DND-41 (cell line): ENCODE results near the gene RPL36AL.

Experiments
- ATAC-seq: fragments of 200-7000 bp; cut with Tn5 transposase; 3 replicates; pipeline ENCODE4 v1.9.1; 2021; ENCODE audit warnings: low read depth; ENCODE audit not compliant: insufficient read depth
- DNase-seq: peaks from one replicate; pipeline ENCODE4 v3.0.0-alpha.2; 2020
- H2AFZ ChIP-seq: 2 replicates; pipeline ENCODE4 v1.6.0; 2012; ENCODE audit warnings: low read depth, low read length
- H3K27ac ChIP-seq: 2 replicates; pipeline ENCODE4 v1.5.1; 2012; ENCODE audit warnings: low read length, inconsistent platforms
- H3K27me3 ChIP-seq: fragments of 200-600 bp; sonication (generic); 2 replicates; pipeline ENCODE4 v1.6.0; 2012; ENCODE audit warnings: low read length, mild to moderate bottlenecking, inconsistent platforms; ENCODE audit not compliant: insufficient read depth, poor library complexity
- H3K36me3 ChIP-seq: 2 replicates; pipeline ENCODE4 v1.5.1; 2012; ENCODE audit warnings: low read length, inconsistent platforms; ENCODE audit not compliant: insufficient read depth
- H3K4me1 ChIP-seq: 2 replicates; pipeline ENCODE4 v1.5.1; 2012; ENCODE audit warnings: mild to moderate bottlenecking, low read length; ENCODE audit not compliant: insufficient read depth
- H3K4me2 ChIP-seq: 2 replicates; pipeline ENCODE4 v1.6.0; 2012; ENCODE audit warnings: mild to moderate bottlenecking, moderate library complexity, low read length, inconsistent platforms; ENCODE audit not compliant: insufficient read depth
- H3K4me3 ChIP-seq, 2 experiments: fragments of 200-600 bp in 1 of 2; shearing (Covaris generic) in 1 of 2; 2 replicates each; pipeline ENCODE4 v1.5.1; 2012 to 2016; ENCODE audit warnings: inconsistent platforms in 2 of 2, low read length in 2 of 2, mild to moderate bottlenecking in 2 of 2, low read depth in 1 of 2, moderate library complexity in 1 of 2
- H3K79me2 ChIP-seq: 2 replicates; pipeline ENCODE4 v1.6.0; 2012; ENCODE audit warnings: low read length, inconsistent platforms; ENCODE audit not compliant: insufficient read depth
- H3K9ac ChIP-seq: 2 replicates; pipeline ENCODE4 v1.6.0; 2012; ENCODE audit warnings: low read depth, mild to moderate bottlenecking, inconsistent platforms, low read length, moderate library complexity
- H3K9me3 ChIP-seq: 2 replicates; pipeline ENCODE4 v1.5.1; 2012; ENCODE audit warnings: low read length, moderate library complexity, mild to moderate bottlenecking, inconsistent platforms; ENCODE audit not compliant: insufficient read depth, severe bottlenecking
- H4K20me1 ChIP-seq: 2 replicates; pipeline ENCODE4 v1.6.0; 2012; ENCODE audit warnings: low read length; ENCODE audit not compliant: insufficient read depth
- EZH2 ChIP-seq: IDR thresholded peaks from 3 replicates; pipeline ENCODE4 v1.6.1; 2012; ENCODE audit warnings: borderline replicate concordance, low read depth, mild to moderate bottlenecking, moderate library complexity, low read length, inconsistent platforms; ENCODE audit not compliant: severe bottlenecking
- TF ChIP-seq, protein P1 (sequence below): IDR thresholded peaks from 2 replicates; pipeline ENCODE4 v1.5.1; 2012; ENCODE audit warnings: borderline replicate concordance, low read length, moderate library complexity, mild to moderate bottlenecking; ENCODE audit not compliant: poor library complexity, severe bottlenecking; ENCODE audit errors: extremely low read depth

RPL36AL gene

GRCh38 chr14:49654511-49654910 is 34.1 kb upstream of the RPL36AL start:
- TF ChIP-seq EZH2 = no peak
- TF ChIP-seq, protein P1, sequence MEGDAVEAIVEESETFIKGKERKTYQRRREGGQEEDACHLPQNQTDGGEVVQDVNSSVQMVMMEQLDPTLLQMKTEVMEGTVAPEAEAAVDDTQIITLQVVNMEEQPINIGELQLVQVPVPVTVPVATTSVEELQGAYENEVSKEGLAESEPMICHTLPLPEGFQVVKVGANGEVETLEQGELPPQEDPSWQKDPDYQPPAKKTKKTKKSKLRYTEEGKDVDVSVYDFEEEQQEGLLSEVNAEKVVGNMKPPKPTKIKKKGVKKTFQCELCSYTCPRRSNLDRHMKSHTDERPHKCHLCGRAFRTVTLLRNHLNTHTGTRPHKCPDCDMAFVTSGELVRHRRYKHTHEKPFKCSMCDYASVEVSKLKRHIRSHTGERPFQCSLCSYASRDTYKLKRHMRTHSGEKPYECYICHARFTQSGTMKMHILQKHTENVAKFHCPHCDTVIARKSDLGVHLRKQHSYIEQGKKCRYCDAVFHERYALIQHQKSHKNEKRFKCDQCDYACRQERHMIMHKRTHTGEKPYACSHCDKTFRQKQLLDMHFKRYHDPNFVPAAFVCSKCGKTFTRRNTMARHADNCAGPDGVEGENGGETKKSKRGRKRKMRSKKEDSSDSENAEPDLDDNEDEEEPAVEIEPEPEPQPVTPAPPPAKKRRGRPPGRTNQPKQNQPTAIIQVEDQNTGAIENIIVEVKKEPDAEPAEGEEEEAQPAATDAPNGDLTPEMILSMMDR = no peak
- Histone ChIP-seq H3K27ac (no peak overlapping the region), H3K36me3 (peaks cover 39% of the 10 kb centered on the region)

DNA sequence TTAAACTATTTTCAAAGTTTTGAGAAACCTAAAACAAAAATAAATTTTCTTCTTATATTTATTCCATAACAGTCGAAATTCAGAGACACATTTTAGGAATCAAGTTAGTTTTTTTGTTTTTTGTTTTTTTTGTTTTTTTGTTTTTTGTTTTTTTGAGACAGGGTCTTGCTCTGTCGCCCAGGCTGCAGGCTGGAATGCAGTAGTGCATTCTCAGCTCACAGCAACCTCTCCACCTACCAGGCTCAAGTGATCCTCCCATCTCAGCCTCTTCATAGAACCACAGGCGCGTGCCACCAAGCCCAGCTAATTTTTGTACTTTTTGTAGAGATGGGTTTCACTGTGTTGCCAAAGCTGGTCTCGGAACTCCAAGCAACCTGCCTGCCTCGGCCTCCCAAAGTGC is 33.1 kb upstream of the RPL36AL start:
- Histone ChIP-seq H3K4me3 (no peak overlapping the region), H3K9ac (no peak overlapping the region), H3K4me1 (no peaks in the 10 kb centered on the region), H3K27me3 (no peaks in the 10 kb centered on the region), H4K20me1 (no peaks in the 10 kb centered on the region), H2AFZ (no peak overlapping the region), H3K4me2 (no peak overlapping the region), H3K9me3 (no peaks in the 10 kb centered on the region), H3K36me3 (peaks cover 43% of the 10 kb centered on the region), H3K79me2 (peaks cover 8% of the 10 kb centered on the region), H3K27ac (no peak overlapping the region)
- TF ChIP-seq, protein P1 = no peak
- TF ChIP-seq EZH2 = no peak
- DNase-seq (no peak), ATAC-seq (no peak)

More at GRCh38 chr14:49654511-49654910, 34.1 kb upstream of the RPL36AL start:
- DNase-seq (no peak), ATAC-seq (no peak)
- Histone ChIP-seq H4K20me1 (no peaks in the 10 kb centered on the region), H3K4me2 (no peak overlapping the region), H3K9me3 (no peaks in the 10 kb centered on the region), H3K79me2 (peaks cover 8% of the 10 kb centered on the region), H3K4me3 (no peak overlapping the region), H3K9ac (no peak overlapping the region), H3K27me3 (no peaks in the 10 kb centered on the region), H3K4me1 (no peaks in the 10 kb centered on the region), H2AFZ (no peak overlapping the region)

DNA sequence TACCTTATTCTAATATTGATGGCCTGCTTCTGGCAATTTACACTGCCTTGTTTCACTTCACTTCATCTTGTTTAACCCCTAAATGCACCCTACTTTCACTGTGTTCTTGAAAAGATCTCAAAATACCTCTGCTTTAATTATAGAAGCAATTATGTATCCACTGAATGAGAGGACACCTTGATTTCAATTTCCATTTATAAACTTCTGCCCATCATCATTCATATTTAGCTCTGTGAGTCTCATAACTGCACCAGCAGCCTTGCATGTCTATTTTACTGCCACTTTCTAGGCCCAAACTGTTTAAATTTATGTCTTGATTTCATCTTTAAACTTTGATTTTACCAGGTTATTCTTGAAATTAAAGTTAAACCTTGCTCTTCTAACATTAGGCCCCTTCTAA is 21.7 kb upstream of the RPL36AL start:
- no peaks in the 10 kb centered on the region for H3K9me3 ChIP-seq
- DNase-seq = no peak
- H2AFZ ChIP-seq = no peak overlapping the region
- no peak overlapping the region for H3K4me3 ChIP-seq
- no peak overlapping the region for H3K9ac ChIP-seq
- peaks cover 45% of the 10 kb centered on the region for H3K79me2 ChIP-seq
- H3K27me3 ChIP-seq = no peaks in the 10 kb centered on the region
- no peak overlapping the region for H3K27ac ChIP-seq
- peaks cover under 1% of the 10 kb centered on the region; the same call in 1 of the 2 replicates for H3K4me1 ChIP-seq
- H4K20me1 ChIP-seq = peaks cover 3% of the 10 kb centered on the region; the same call in 1 of the 2 replicates
- peaks cover 57% of the 10 kb centered on the region for H3K36me3 ChIP-seq
- no peak overlapping the region for H3K4me2 ChIP-seq
- no peak for ATAC-seq
- TF ChIP-seq EZH2 = no peak
- TF ChIP-seq, protein P1 = no peak

DNA sequence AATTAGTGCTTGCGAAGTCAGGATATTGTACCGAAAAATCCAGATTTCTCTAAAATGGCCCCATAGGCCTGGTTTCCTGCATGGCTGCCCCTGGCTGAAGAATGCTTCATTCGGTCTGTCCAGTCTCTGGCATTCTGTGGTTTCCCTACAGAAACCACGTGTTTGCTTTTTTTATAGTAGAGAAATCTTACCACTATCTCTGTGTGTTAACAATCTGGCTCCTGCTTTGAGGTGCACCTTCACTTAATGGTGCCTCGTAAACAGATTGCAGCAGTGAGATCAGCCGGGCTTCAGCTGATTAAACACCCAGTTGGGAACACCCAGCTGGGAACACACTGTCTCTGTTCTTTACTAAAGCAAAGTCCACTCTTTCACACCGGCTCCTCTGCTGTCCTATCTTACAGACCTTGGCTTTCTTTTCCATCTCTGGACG is 21.3 kb upstream of the RPL36AL start:
- no peak for ATAC-seq
- no peak overlapping the region for H3K4me2 ChIP-seq
- no peaks in the 10 kb centered on the region for H3K27me3 ChIP-seq
- H3K4me3 ChIP-seq = no peak overlapping the region
- H2AFZ ChIP-seq = no peak overlapping the region
- H3K9ac ChIP-seq = no peak overlapping the region
- TF ChIP-seq, protein P1 = no peak
- no peak for TF ChIP-seq EZH2
- no peak for DNase-seq
- H3K27ac ChIP-seq = no peak overlapping the region
- H4K20me1 ChIP-seq = peaks cover 3% of the 10 kb centered on the region; the same call in 1 of the 2 replicates
- H3K79me2 ChIP-seq = peaks cover 45% of the 10 kb centered on the region
- no peaks in the 10 kb centered on the region for H3K9me3 ChIP-seq
- peaks cover 57% of the 10 kb centered on the region for H3K36me3 ChIP-seq
- H3K4me1 ChIP-seq = peaks cover 5% of the 10 kb centered on the region
